HG03520 (cell line): ENCODE results near the gene RYR2.

Experiments used
- ATAC-seq: cut with Tn5 transposase; IDR thresholded peaks from one replicate; pipeline ENCODE4 v1.9.1; 2021; ENCODE audit warnings: mild to moderate bottlenecking, moderate library complexity; ENCODE audit not compliant: unreplicated experiment

Gene RYR2

GRCh38 chr1:237416924-237417655, 375.1 kb downstream of the RYR2 start:
- ATAC-seq = no peak

GRCh38 chr1:237428809-237429208, 386.8 kb downstream of the RYR2 start:
- ATAC-seq = no peak

- ATAC-seq = no peak
These were observed 387.3 kb downstream of the RYR2 start for GRCh38 chr1:237429252-237429651.

- ATAC-seq = no peak
These were observed 389.5 kb downstream of the RYR2 start for GRCh38 chr1:237431448-237431847.

- ATAC-seq = no peak
These were observed 398.4 kb downstream of the RYR2 start for GRCh38 chr1:237440346-237440745.

DNA sequence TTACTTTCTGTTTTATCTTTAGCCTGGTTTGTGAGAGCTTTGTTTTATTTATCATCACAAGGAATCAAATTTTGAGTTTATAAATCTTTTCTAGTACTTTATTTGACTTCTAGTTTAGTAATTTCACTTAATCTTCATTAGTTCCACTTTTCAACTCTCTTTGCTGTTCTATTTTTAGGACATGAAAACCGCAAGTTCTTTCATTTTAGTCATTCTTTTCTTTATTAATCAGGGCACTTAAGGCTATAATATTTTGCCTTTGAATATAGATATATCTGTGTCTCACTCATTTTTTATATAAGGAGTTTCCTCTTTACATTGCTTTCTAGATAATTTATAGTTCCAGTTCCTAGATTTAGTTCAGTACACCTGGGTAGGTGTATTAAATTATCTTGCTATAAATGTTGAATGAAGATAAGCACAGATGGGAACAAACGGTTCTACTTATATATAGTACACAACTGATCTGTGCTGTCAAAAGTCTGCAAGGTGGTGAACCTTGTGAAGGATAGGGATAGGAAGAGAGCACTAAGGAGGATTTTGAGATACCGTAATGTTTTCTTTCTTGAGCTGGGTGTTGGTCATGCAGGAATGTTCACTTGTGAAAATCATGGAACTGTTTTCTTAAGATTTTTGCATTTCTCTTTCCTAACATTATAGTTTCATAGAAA, 402.3 kb downstream of the RYR2 start:
- ATAC-seq = no peak

DNA sequence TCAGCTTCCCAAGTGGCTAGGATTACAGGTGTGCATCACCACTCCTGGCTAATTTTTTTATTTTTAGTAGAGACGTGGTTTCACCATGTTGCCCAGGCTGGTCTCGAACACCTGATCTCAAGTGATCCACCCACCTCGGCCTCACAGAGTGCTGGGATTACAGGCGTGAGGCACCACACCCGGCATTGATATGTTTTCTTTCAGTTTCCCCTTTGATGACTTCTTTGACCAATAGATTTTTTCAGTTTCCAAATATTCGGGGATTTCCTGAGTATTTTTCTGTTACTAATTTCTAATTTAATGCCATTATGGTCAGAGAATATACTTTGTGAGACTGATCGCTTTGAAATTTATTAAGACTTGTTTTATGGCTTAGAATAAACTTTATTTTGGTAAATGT, 406.1 kb downstream of the RYR2 start:
- no peak for ATAC-seq

GRCh38 chr1:237457573-237457972, 415.6 kb downstream of the RYR2 start:
- ATAC-seq = no peak

DNA sequence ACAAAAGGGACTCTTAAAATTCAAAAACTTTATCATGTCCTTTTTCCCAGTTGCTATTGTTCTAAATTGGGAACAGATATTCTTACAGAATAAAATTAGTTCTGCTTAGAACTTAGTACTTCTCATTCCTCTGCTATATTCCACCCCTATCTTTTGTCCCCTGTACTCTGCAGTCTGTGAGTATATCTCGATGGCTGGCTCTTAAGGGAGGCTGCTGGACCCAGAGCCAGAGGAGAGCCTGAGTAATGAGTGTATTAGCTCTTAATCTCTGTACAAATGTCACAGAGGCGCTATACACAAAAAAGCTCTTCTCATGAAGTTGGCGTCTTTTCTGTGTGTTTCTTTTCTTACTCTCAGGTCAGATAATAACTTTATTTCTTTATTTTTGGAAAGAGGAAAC, 425.3 kb downstream of the RYR2 start:
- no peak for ATAC-seq

DNA sequence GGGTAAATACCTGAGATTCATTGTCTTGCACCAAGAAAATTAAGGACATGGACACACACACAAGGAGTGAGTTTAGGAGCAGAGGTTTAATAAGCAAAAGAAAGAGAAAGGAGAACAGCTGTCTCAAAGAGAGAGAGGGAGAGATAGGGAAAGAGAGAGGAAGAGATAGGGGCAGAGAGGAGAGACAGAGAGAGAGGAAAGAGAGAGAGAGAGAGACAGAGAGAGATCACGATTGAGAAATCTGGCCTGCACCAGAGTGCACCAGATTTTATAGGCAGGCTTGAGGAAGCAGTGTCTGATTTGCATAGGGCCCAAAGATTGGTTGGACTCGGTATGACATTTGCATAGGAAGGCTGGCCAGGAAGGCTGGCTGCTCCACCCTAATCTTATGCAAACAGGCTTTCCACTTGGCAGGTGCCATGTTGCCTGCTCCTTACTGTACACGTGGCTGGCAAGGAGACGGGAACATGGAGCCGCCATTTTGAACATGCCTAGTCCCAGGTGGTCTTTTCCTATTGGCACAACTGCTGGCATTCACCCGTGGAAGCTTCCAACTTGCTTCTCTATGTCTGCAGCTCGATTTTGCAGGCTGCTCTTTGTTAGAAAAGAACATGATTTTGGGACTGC, 428.8 kb downstream of the RYR2 start:
- ATAC-seq = no peak

DNA sequence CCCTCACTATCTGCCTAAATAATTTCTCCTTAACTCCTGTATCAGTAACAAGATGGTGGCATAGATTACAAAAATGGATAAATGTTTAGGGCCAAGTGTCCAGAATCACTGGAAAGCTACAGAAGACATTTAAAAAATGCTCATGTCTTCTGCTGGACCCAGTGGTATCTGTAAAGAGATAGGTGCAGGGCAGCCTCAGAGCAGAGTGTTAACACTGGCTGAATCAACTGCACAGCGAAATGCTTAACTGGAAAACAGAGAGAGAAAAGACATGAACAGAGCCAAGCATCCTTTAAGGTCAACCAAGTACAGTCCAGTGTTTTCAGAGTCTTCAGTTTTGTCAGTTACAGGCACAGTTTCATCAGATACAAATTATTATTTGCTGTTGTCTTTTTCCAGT, 429.4 kb downstream of the RYR2 start:
- no peak for ATAC-seq

DNA sequence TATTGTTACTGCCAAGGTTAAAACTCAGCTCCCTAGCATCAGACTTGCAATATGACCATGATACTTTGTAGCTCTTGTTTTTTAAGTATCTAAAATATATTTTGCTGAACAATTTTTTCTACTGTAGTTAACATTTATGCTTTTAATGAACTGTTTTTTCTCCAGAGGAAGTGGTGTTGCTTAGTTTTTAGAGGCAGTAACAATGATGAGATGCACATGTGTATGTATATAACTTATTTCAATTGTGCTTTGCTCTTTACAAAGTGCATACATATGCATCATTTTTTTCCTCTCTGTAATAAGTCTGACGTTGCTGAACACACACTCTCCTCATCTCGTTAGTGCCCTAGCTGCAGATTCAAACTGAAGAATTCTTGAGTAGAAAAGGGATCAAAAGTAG, 430.0 kb downstream of the RYR2 start:
- no peak for ATAC-seq

DNA sequence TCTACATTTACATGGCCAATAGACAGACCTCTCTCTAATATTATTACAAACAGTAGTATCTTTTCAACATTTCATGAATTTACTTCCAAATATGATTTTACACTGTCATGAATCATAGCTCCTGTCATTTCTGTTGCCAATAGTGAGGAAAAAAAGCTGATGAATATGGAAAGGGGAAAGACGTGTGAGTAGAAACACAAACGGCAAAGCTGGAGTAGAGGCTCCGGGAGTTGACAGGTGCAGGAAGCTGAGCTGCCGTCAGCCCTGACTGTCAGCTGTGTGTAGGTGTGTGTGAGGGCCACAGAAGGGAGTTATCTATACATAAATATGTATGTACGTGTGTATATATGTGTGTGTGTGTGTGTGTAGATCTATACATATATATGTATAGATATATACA, 431.9 kb downstream of the RYR2 start:
- ATAC-seq = no peak

- ATAC-seq = no peak
These were observed 436.1 kb downstream of the RYR2 start for GRCh38 chr1:237478082-237478481.

GRCh38 chr1:237478842-237479241, 436.9 kb downstream of the RYR2 start:
- ATAC-seq = no peak

GRCh38 chr1:237482777-237483176, 440.8 kb downstream of the RYR2 start:
- ATAC-seq = no peak

DNA sequence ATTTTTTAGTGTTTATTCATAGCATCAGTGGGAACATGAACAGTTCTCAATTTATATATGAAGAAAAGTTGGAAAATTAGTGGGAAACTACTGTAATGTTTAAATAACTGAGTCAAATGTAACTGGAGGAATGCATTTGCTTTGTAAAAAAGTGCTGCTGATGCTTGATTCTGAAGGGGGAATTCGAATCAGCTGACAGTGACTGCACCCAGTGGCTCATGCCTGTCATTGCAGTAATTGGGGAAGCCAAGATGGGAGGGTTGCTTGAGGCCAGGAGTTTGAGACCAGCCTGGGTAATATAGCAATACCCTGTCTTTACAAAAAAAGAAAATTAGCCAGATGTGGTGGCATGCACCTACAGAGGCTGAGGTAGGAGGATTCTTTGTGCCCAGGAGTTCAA, 450.4 kb downstream of the RYR2 start:
- no peak for ATAC-seq

DNA sequence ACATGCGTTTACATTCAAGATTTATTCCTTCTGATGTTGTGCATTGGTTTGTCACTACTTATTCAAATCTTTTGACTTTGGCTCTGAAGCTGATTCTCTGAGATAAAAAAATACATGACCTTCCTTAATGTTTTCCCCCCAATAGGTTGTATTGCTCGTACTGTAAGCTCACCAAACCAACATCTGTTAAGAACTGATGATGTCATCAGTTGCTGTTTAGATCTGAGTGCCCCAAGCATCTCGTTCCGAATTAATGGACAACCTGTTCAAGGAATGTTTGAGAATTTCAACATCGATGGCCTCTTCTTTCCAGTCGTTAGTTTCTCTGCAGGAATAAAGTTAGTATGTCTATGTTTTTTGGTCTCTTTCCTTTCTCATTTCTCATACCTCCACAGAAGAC, 458.6 kb downstream of the RYR2 start:
- ATAC-seq = no peak

- ATAC-seq = no peak
These were observed 461.3 kb downstream of the RYR2 start for GRCh38 chr1:237503292-237503691.

DNA sequence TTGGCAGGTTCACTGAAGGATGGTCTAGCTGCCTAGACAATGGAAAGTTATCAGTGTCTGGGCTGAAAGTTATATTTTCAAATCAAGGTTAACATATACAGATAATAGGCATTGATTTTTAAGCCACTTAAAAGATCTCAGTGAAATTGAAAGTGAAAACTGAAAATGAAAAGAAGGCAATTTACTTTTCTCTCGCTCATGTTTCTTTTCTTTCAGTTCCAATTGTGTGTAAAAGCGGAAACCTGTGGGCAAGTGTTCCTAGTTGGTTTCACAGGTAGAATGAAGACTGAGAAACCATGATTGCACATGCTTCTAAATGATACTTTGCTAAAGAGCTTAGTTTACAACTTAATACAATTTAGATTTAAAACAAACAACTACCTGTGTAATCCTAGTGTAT, 465.0 kb downstream of the RYR2 start:
- peak; percentile 96 for ATAC-seq

- no peak for ATAC-seq
These were observed 467.8 kb downstream of the RYR2 start for GRCh38 chr1:237509748-237510147.

- ATAC-seq = no peak
These were observed 483.1 kb downstream of the RYR2 start for GRCh38 chr1:237525102-237525501.
